HepG2 (cell line): Measurements from ENCODE around the gene PPY. TPM values are rescaled to one million over a fixed set of nuclear protein-coding genes. Genes with fewer than 3 reads are reported as not detected.
A peak's percentile ranks its signal among the peaks of the same experiment; 100 is the strongest.
"Not testable (repeated sequence)": the region's sequence is repeated elsewhere in the genome, so short reads cannot be mapped to it uniquely, and the experiment has no call there.

ENCODE experiments used
- ASH2L ChIP-seq: fragments of 300-600, 200-600 bp; sonication (generic); IDR thresholded peaks from 2 replicates; pipeline ENCODE4 v1.7.0; 2017; ENCODE audit warnings: low read depth, mild to moderate bottlenecking, moderate library complexity, mixed read lengths, low read length; ENCODE audit not compliant: insufficient read length
- BRD4 ChIP-seq: sonication (generic); formaldehyde crosslinking; IDR thresholded peaks from 2 replicates; pipeline ENCODE4 v1.4.0; 2020; ENCODE audit warnings: missing genetic modification reagents
- ELF3 ChIP-seq: IDR thresholded peaks from 2 replicates; pipeline ENCODE4 v1.6.1; 2016; ENCODE audit warnings: missing genetic modification reagents, missing compliant biosample characterization
- ERF ChIP-seq: IDR thresholded peaks from 2 replicates; pipeline ENCODE4 v1.6.1; 2018; ENCODE audit warnings: missing biosample characterization, missing genetic modification reagents
- FOXP1 ChIP-seq, 2 experiments: fragments of 450-650 bp in 1 of 2; IDR thresholded peaks; 2 replicates each; pipeline ENCODE4 v1.6.1; 2017 to 2018; ENCODE audit warnings: antibody characterized with exemption in 1 of 2
- HOMEZ ChIP-seq: IDR thresholded peaks from 2 replicates; pipeline ENCODE4 v1.6.1; 2016; ENCODE audit warnings: low read depth
- IKZF5 ChIP-seq: IDR thresholded peaks from 2 replicates; pipeline ENCODE4 v1.6.1; 2018; ENCODE audit warnings: missing genetic modification reagents, mild to moderate bottlenecking, missing compliant biosample characterization
- NCOA2 ChIP-seq: sonication (generic); formaldehyde crosslinking; IDR thresholded peaks from 2 replicates; pipeline ENCODE4 v1.8.0; 2022; ENCODE audit warnings: inconsistent platforms
- PHF21A ChIP-seq: sonication (generic); formaldehyde crosslinking; IDR thresholded peaks from 2 replicates; pipeline ENCODE4 v1.5.0; 2020; ENCODE audit warnings: mild to moderate bottlenecking, missing genetic modification reagents
- SAP130 ChIP-seq: IDR thresholded peaks from 2 replicates; pipeline ENCODE4 v1.6.1; 2016; ENCODE audit warnings: low read depth
- ZBED4 ChIP-seq: sonication (generic); formaldehyde crosslinking; IDR thresholded peaks from 2 replicates; pipeline ENCODE4 v1.4.0; 2020; ENCODE audit warnings: missing genetic modification reagents, borderline replicate concordance
- ZBTB38 ChIP-seq: sonication (generic); formaldehyde crosslinking; IDR thresholded peaks from 2 replicates; pipeline ENCODE4 v1.5.1; 2020; ENCODE audit warnings: mild to moderate bottlenecking, missing genetic modification reagents
- ZMYM3 ChIP-seq: sonication (generic); formaldehyde crosslinking; IDR thresholded peaks from 2 replicates; pipeline ENCODE4 v1.5.1; 2020; ENCODE audit warnings: mild to moderate bottlenecking, missing genetic modification reagents
- ZNF460 ChIP-seq: sonication (generic); formaldehyde crosslinking; IDR thresholded peaks from 2 replicates; pipeline ENCODE4 v1.5.1; 2020; ENCODE audit warnings: missing genetic modification reagents, mild to moderate bottlenecking, borderline replicate concordance
- ZNF564 ChIP-seq: sonication (generic); formaldehyde crosslinking; IDR thresholded peaks from 2 replicates; pipeline ENCODE4 v1.8.1; 2023; ENCODE audit warnings: mild to moderate bottlenecking, missing genetic modification reagents
- ZNF574 ChIP-seq: sonication (generic); formaldehyde crosslinking; IDR thresholded peaks from 2 replicates; pipeline ENCODE4 v1.4.0; 2020; ENCODE audit warnings: missing genetic modification reagents
- ZNF788 ChIP-seq: sonication (generic); formaldehyde crosslinking; IDR thresholded peaks from 2 replicates; pipeline ENCODE4 v1.5.0; 2020; ENCODE audit warnings: mild to moderate bottlenecking, missing genetic modification reagents, borderline replicate concordance
- polyA plus RNA-seq, 8 experiments: library from polyadenylated mRNA; depleted of rRNA in 3 of 8; stranded (reverse) in 7 of 8; unstranded in 1 of 8; fragments of >200 nt; fragmentation: Illumina TruSeq in 4 of 8; extraction: Trizol in 4 of 8; gene quantifications; 2 replicates each; pipeline versions ENCODE4 v1.2.1 to v1.2.3, GENCODE V29; 2011 to 2016; ENCODE audit warnings: low read depth in 4 of 8, missing spikeins in 1 of 8, mixed read lengths in 1 of 8; ENCODE audit not compliant: insufficient read depth in 1 of 8
- total RNA-seq, 5 experiments: library from RNA; depleted of rRNA; stranded (reverse); fragments of >200 nt; fragmentation: Illumina TruSeq; extraction: Trizol; gene quantifications; 2 replicates each; pipeline ENCODE4 v1.2.3, GENCODE V29; 2016; ENCODE audit warnings: low read depth in 1 of 5

PPY gene
- total and polyA plus RNA-seq, 2 of the 13 experiments (the other 11 are each of a cell fraction or from before 2014, with no cell fraction given) = not detected

- TF ChIP-seq ZBED4 (CRISPR knock-in tag) (peak; percentile 45; the same call in 1 of the 2 replicates), IKZF5 (peak; percentile 90), ZMYM3 (peak; percentile 89), HOMEZ (CRISPR knock-in tag) (peak; percentile 58; the same call in 1 of the 2 replicates), PHF21A (CRISPR knock-in tag) (peak; percentile 30; the same call in 1 of the 2 replicates), ZBTB38 (CRISPR knock-in tag) (peak; percentile 32; the same call in 1 of the 2 replicates), ZNF788 (peak; percentile 30; the same call in 1 of the 2 replicates), ASH2L (peak; percentile 32), FOXP1 (CRISPR knock-in tag; IDR thresholded peaks at IDR 0.05) (peak; percentile 78), ZNF564 (CRISPR knock-in tag) (peak; percentile 43; the same call in 1 of the 2 replicates), ZNF574 (0 out of 2 replicates have a peak, but pooled peaks have one; percentile 26), SAP130 (CRISPR knock-in tag) (peak; percentile 80), BRD4 (CRISPR knock-in tag) (0 out of 2 replicates have a peak, but pooled peaks have one; percentile 41), ZNF460 (CRISPR knock-in tag) (peak; percentile 97), NCOA2 (CRISPR knock-in tag) (peak; percentile 40; the same call in 1 of the 2 replicates), ELF3 (CRISPR knock-in tag) (peak; percentile 69; the same call in 1 of the 2 replicates), ERF (0 out of 2 replicates have a peak, but pooled peaks have one; percentile 38)
- TF ChIP-seq FOXP1 (IDR thresholded peaks at IDR 0.05) = not testable (repeated sequence)
Observed at GRCh38 chr17:43972444-43973212, 30.4 kb upstream of the PPY start (continued).
